ENCODE results near the gene GCNT2. TPM values are rescaled to one million over a fixed set of nuclear protein-coding genes. Genes with fewer than 3 reads are reported as not detected.

Gene GCNT2
- polyA plus RNA-seq, 3 donors = 3.5 to 10.0 (median 4.3) TPM

- Mint-ChIP-seq H3K4me1 (peaks cover 4% of the 10 kb centered on the region), H3K27ac (no peak overlapping the region), H3K36me3 (no peaks in the 10 kb centered on the region), H3K27me3 (ENCODE audit: low read depth in 3 of 3) (peaks cover 0 to 5% (median 2%) of the 10 kb centered on the region in 3 donors), H3K9me3 (peaks cover 0 to under 1% (median 0%) of the 10 kb centered on the region in 7 donors), H3K4me3 (no peak overlapping the region)
- no peak overlapping the region for H2AFZ ChIP-seq (ENCODE audit: insufficient read depth, low read depth, low read length, poor library complexity, severe bottlenecking)
- no peaks in the 10 kb centered on the region for H3K9me3 ChIP-seq (replicated peaks in 1 of 2; ENCODE audit: control insufficient read depth in 1 of 2, insufficient read depth in 1 of 2, low read length in 2 of 2)
- no peak overlapping the region for H3K4me2 ChIP-seq (replicated peaks; ENCODE audit: extremely low read depth, low read length, poor library complexity, severe bottlenecking)
- no peak overlapping the region for H3K27ac ChIP-seq (ENCODE audit: low read depth in 1 of 2, low read length in 2 of 2)
- H3K36me3 ChIP-seq (replicated peaks in 1 of 2; ENCODE audit: control insufficient read depth in 1 of 2, insufficient read depth in 2 of 2, low read length in 2 of 2) = no peaks in the 10 kb centered on the region
- H3K27me3 ChIP-seq (ENCODE audit: control insufficient read depth in 2 of 2, insufficient read depth in 2 of 2, low read length in 2 of 2) = no peaks in the 10 kb centered on the region
- H3K9ac ChIP-seq (ENCODE audit: insufficient read depth, low read length, poor library complexity, severe bottlenecking) = no peak overlapping the region
- no peak for DNase-seq
- intact Hi-C loops (cut with micrococcal nuclease) = no loop called here
- H3K4me1 ChIP-seq (ENCODE audit: control insufficient read depth in 1 of 2, insufficient read depth in 2 of 2, low read length in 2 of 2) = no peaks in the 10 kb centered on the region
- no peak for TF ChIP-seq CTCF (IDR thresholded peaks at IDR 0.05)
- no peak overlapping the region for H3K4me3 ChIP-seq (replicated peaks in 1 of 3; ENCODE audit: low read depth in 2 of 3, low read length in 3 of 3)
- 77% methylated on average over 4 of the region's 6 CpGs for WGBS (ENCODE audit: insufficient coverage)
- H3K79me2 ChIP-seq (ENCODE audit: insufficient read depth, low read length) = no peaks in the 10 kb centered on the region
- no peaks in the 10 kb centered on the region for H4K20me1 ChIP-seq (ENCODE audit: insufficient read depth, low read length)
Observed at GRCh38 chr6:10668126-10668917, 147.2 kb downstream of the GCNT2 start.

DNA sequence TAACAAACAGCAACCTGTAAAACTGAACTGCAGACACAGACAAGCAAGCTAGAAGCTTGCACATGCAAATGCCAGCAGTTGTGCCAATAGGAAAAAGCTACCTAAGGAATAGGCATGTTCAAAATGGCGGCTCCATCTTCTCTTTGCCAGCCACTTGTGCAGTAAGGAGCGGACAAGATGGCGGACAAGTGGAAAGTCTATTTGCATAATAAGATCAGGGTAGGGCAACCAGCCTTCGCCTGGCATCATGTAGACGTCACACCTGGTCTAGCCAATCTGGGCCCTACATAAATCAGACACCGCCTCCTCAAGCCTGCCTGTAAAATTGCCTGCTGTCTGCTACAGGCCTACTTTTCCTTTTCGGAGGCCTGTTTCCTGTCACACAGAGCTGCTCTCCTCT, 155.3 kb downstream of the GCNT2 start:
- Histone ChIP-seq H2AFZ (ENCODE audit: insufficient read depth, low read depth, low read length, poor library complexity, severe bottlenecking) (no peak overlapping the region), H3K27me3 (ENCODE audit: control insufficient read depth in 2 of 2, insufficient read depth in 2 of 2, low read length in 2 of 2) (no peaks in the 10 kb centered on the region), H4K20me1 (ENCODE audit: insufficient read depth, low read length) (no peaks in the 10 kb centered on the region), H3K4me2 (replicated peaks; ENCODE audit: extremely low read depth, low read length, poor library complexity, severe bottlenecking) (no peak overlapping the region), H3K4me1 (ENCODE audit: control insufficient read depth in 1 of 2, insufficient read depth in 2 of 2, low read length in 2 of 2) (no peaks in the 10 kb centered on the region), H3K36me3 (replicated peaks in 1 of 2; ENCODE audit: control insufficient read depth in 1 of 2, insufficient read depth in 2 of 2, low read length in 2 of 2) (no peaks in the 10 kb centered on the region), H3K79me2 (ENCODE audit: insufficient read depth, low read length) (no peaks in the 10 kb centered on the region), H3K4me3 (replicated peaks in 1 of 3; ENCODE audit: low read depth in 2 of 3, low read length in 3 of 3) (no peak overlapping the region), H3K9ac (ENCODE audit: insufficient read depth, low read length, poor library complexity, severe bottlenecking) (no peak overlapping the region), H3K9me3 (replicated peaks in 1 of 2; ENCODE audit: control insufficient read depth in 1 of 2, insufficient read depth in 1 of 2, low read length in 2 of 2) (no peaks in the 10 kb centered on the region), H3K27ac (ENCODE audit: low read depth in 1 of 2, low read length in 2 of 2) (no peak overlapping the region)
- Mint-ChIP-seq H3K4me1 (no peaks in the 10 kb centered on the region), H3K9me3 (peaks cover 0 to 2% (median 0%) of the 10 kb centered on the region in 7 donors), H3K36me3 (no peaks in the 10 kb centered on the region), H3K4me3 (no peak overlapping the region), H3K27me3 (ENCODE audit: low read depth in 3 of 3) (peaks cover 0 to 1% (median 0%) of the 10 kb centered on the region in 3 donors), H3K27ac (no peak overlapping the region)
- intact Hi-C loops (cut with micrococcal nuclease) = no loop called here
- WGBS (ENCODE audit: insufficient coverage) = 99% methylated on average over 7 of the region's 7 CpGs
- DNase-seq = no peak
- TF ChIP-seq CTCF (IDR thresholded peaks at IDR 0.05) = no peak
